GM19043 (cell line): ENCODE results near the gene MED9.

ENCODE experiments used
- ATAC-seq: cut with Tn5 transposase; IDR thresholded peaks from one replicate; pipeline ENCODE4 v1.9.1; 2021; ENCODE audit warnings: low read depth; ENCODE audit not compliant: unreplicated experiment

MED9 gene

GRCh38 chr17:17500999-17501605, 24.3 kb downstream of the MED9 start:
- ATAC-seq, result no peak

DNA sequence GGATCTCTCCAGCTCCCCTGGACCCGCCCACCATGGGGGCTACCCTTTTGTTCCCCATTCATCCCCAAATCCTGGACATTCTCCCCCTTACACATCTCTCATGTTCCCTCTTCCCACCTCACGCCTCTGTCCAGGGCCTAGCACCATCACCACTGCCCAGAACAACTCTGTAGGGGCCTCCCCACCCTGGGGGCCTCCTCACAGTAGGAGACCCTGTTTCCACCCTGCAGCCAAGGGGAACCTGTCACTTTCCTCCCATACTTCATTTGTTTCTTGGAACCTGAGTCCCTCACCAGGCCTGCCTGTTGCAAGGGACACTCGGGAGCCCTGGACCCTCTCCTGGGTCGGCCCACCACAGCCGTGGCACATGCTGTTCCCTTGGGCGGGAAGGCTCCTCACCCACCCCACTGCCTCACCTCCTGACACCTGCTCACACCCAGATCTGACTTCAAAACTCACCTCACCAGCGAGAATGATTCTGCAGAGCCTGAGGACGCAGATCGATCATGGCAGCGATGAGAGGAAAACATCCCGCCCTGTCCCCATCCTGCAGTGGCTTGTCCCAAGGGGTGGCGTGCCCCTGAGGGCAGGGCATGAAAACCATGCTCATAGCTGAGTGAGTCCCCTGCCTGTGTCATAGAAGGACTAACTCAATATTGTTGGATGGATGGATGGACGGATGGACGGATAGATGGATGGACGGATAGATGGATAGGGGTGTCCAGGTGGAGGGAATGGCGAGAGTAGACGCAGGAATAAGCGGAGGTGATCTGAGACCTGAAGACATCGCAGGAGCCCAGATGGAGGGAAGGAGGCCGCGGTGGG, 26.2 kb downstream of the MED9 start:
- ATAC-seq, result no peak

- no peak for ATAC-seq
Measured at GRCh38 chr17:17503566-17504130, 26.8 kb downstream of the MED9 start.

- ATAC-seq, result no peak
Measured at GRCh38 chr17:17504341-17505140, 27.7 kb downstream of the MED9 start.

- no peak for ATAC-seq
Measured at GRCh38 chr17:17505151-17505550, 28.4 kb downstream of the MED9 start.

- ATAC-seq, result no peak
Measured at GRCh38 chr17:17505610-17506171, 28.9 kb downstream of the MED9 start.

- no peak for ATAC-seq
Measured at GRCh38 chr17:17506181-17506741, 29.5 kb downstream of the MED9 start.

DNA sequence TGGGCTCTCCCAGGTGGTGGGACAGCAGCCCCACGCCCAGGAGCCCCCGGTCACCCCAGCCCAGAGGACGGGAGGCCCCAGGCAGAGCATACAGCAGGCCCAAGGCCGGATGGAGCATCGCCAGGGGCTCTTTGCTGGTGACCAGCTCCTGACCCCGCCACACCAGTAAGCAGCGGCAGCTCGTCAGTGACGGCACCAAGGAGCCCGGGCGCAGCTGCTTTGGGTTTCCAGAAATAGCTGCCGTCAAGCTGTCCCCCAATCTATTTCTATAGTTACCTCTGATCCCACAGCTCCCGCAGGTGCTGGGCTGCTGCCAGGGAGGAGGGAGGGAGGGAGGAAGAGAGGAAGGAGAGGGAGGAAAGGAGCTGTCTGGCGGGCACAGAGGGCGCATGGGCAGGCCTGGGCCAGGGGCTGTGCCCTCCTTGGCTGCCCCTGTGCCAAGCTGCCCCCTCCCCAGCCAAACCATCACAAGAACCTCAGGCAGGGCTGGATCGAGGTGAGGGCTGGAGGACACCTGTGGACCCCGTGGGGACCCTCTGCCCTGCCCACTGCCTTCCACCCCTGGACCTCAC, 30.2 kb downstream of the MED9 start:
- ATAC-seq, result no peak

- no peak for ATAC-seq
Measured at GRCh38 chr17:17507465-17508011, 30.7 kb downstream of the MED9 start.

- no peak for ATAC-seq
Measured at GRCh38 chr17:17508019-17508535, 31.3 kb downstream of the MED9 start.

DNA sequence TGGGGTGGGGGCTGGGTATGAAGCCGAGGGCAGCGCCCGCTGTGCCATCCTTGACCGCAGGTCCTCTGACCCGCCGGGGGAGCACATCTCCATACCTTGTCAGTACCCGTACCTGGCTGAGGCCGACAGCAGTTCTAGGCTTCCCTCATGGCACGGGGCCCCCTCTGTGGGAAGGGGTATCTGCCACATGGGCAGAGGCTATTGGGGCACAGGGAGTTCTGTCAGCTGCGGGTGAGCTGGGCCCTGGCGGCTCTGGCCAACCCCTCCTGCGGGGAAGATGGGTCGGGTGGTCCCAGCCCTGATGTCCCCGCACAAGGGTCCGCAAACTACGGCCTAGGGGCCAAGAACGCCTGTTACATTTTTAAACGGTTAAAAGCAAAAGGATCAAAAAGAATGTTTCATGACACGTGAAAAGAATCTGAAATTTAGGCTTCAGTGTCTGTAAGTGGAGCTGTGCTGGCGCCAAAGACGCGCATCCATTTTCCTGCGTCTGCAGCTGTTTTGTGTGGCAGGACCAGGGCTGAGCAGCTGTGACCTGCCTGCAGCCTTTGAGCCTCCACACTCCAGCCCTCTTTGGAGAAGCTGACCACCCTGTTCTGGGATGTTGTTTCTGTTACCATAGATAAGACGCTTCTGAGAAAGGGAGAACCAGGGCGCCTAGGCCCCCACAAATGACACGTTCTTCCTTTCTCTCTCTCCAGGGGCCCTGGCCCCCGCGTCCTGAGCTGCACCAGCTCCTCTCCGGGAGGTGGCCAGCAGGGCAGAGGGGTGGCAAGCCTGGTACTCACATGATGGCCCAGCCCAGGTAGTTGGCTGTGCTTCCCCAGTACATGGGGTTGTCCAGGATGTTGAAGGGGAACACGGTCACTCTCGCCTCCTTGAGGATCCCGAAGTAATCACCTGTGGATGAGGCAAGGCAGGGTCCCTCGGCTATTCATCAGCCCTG, 32.1 kb downstream of the MED9 start:
- no peak for ATAC-seq

GRCh38 chr17:17509601-17510425, 33.0 kb downstream of the MED9 start:
- no peak for ATAC-seq

GRCh38 chr17:17510456-17511292, 33.9 kb downstream of the MED9 start:
- no peak for ATAC-seq

GRCh38 chr17:17511293-17511741, 34.5 kb downstream of the MED9 start:
- no peak for ATAC-seq

GRCh38 chr17:17511881-17512858, 35.4 kb downstream of the MED9 start:
- no peak for ATAC-seq
